H1 (cell line): Measurements from ENCODE around the gene LRRC42. TPM values are rescaled to one million over a fixed set of nuclear protein-coding genes. Genes with fewer than 3 reads are reported as not detected.

Experiments used
- CTCF ChIA-PET: fragments of 300-600 bp; sonication (Branson Sonifier 250); formaldehyde crosslinking; loops from one replicate; lab custom pipeline; 2021; ENCODE audit not compliant: partially characterized antibody; lab: Charles Lee
- POLR2A ChIA-PET: fragments of 300-600 bp; sonication (Branson Sonifier 250); formaldehyde crosslinking; loops from one replicate; lab custom pipeline; 2021; ENCODE audit warnings: inconsistent platforms; ENCODE audit not compliant: partially characterized antibody; lab: Charles Lee
- DNase-seq, 2 experiments: peaks; one replicate each; pipeline versions ENCODE4 v3.0.0 to v3.0.0-alpha.2; 2010 to 2022; ENCODE audit warnings: low spot score in 2 of 2, low read depth in 1 of 2, mixed read lengths in 1 of 2
- FAIRE-seq: peaks from 2 replicates; lab custom pipeline; 2011; peaks lifted over from hg19 to GRCh38; lab: Jason Lieb, UNC
- H2AFZ ChIP-seq: 2 replicates; pipeline ENCODE4 v1.8.1; 2012; ENCODE audit warnings: low read length, inconsistent platforms
- H2AK5ac ChIP-seq: 2 replicates; pipeline ENCODE4 v1.6.1; 2013; ENCODE audit warnings: low read depth, low read length
- H2BK120ac ChIP-seq: replicated peaks from 2 replicates; pipeline ENCODE3; 2013; ENCODE audit warnings: low read depth, low read length, inconsistent platforms
- H2BK12ac ChIP-seq: 2 replicates; pipeline ENCODE4 v1.6.1; 2013; ENCODE audit warnings: low read depth, low read length
- H2BK15ac ChIP-seq: 2 replicates; pipeline ENCODE4 v1.6.1; 2013; ENCODE audit warnings: low read length
- H2BK20ac ChIP-seq: 2 replicates; pipeline ENCODE4 v1.6.1; 2013; ENCODE audit warnings: low read length
- H2BK5ac ChIP-seq: 2 replicates; pipeline ENCODE4 v1.6.1; 2013; ENCODE audit warnings: low read depth, low read length
- H3K14ac ChIP-seq: 2 replicates; pipeline ENCODE4 v1.6.1; 2013; ENCODE audit warnings: inconsistent platforms; ENCODE audit not compliant: insufficient read length
- H3K18ac ChIP-seq: 2 replicates; pipeline ENCODE4 v1.6.1; 2013; ENCODE audit warnings: low read length; ENCODE audit errors: extremely low read depth
- H3K23ac ChIP-seq: 2 replicates; pipeline ENCODE4 v1.6.1; 2013; ENCODE audit warnings: inconsistent platforms; ENCODE audit not compliant: insufficient read length
- H3K23me2 ChIP-seq: 2 replicates; pipeline ENCODE4 v1.6.1; 2013; ENCODE audit warnings: low read depth, low read length
- H3K27ac ChIP-seq: 2 replicates; pipeline ENCODE4 v1.6.1; 2011; ENCODE audit warnings: low read depth, low read length, inconsistent platforms
- H3K27me3 ChIP-seq, 4 experiments: replicated peaks in 1 of 4; 1 replicate in 1 of 4; 2 replicates in 3 of 4; pipeline versions ENCODE4 v1.6.1 to v1.8.1; 2011 to 2013; ENCODE audit warnings: low read length in 3 of 4, mild to moderate bottlenecking in 3 of 4, inconsistent platforms in 2 of 4, mixed read lengths in 2 of 4, moderate library complexity in 1 of 4; ENCODE audit not compliant: control insufficient read depth in 3 of 4, insufficient read depth in 3 of 4; ENCODE audit errors: extremely low read depth in 1 of 4
- H3K36me3 ChIP-seq, 4 experiments: 2 replicates each; pipeline versions ENCODE4 v1.6.1 to v1.8.1; 2011 to 2013; ENCODE audit warnings: mild to moderate bottlenecking in 4 of 4, low read length in 3 of 4, moderate library complexity in 2 of 4, control low read depth in 1 of 4, inconsistent platforms in 1 of 4; ENCODE audit not compliant: insufficient read depth in 4 of 4, control insufficient read depth in 2 of 4
- H3K4ac ChIP-seq: replicated peaks from 2 replicates; pipeline ENCODE3; 2013; ENCODE audit warnings: low read length, low read depth, mixed read lengths, inconsistent platforms; ENCODE audit not compliant: insufficient read length
- H3K4me1 ChIP-seq, 4 experiments: replicated peaks in 1 of 4; 1 replicate in 1 of 4; 2 replicates in 3 of 4; pipeline versions ENCODE4 v1.6.1 to v1.8.1; 2011 to 2013; ENCODE audit warnings: low read length in 3 of 4, inconsistent platforms in 2 of 4, mixed read lengths in 1 of 4; ENCODE audit not compliant: insufficient read depth in 4 of 4, control insufficient read depth in 3 of 4
- H3K4me2 ChIP-seq, 2 experiments: 2 replicates each; pipeline versions ENCODE4 v1.6.1 to v1.8.1; 2011 to 2013; ENCODE audit warnings: low read depth in 2 of 2, low read length in 2 of 2, control low read depth in 1 of 2, inconsistent platforms in 1 of 2, mild to moderate bottlenecking in 1 of 2; ENCODE audit not compliant: insufficient read depth in 1 of 2
- H3K4me3 ChIP-seq, 4 experiments: fragments of 200-600, 300-600 bp in 1 of 4; sonication (generic), shearing (Covaris generic), sonication (Bioruptor Twin) in 1 of 4; 2 replicates each; pipeline versions ENCODE4 v1.5.1 to v1.8.1; 2011 to 2016; ENCODE audit warnings: low read length in 4 of 4, low read depth in 3 of 4, control low read depth in 2 of 4, inconsistent platforms in 2 of 4, mild to moderate bottlenecking in 2 of 4, mixed read lengths in 1 of 4, moderate library complexity in 1 of 4; ENCODE audit not compliant: insufficient read depth in 2 of 4; ENCODE audit errors: extremely low read depth in 1 of 4
- H3K56ac ChIP-seq: replicated peaks from 2 replicates; pipeline ENCODE3; 2013; ENCODE audit warnings: low read depth, mild to moderate bottlenecking, mixed read lengths, low read length, inconsistent platforms; ENCODE audit not compliant: insufficient read length
- H3K79me1 ChIP-seq: 2 replicates; pipeline ENCODE4 v1.6.1; 2013; ENCODE audit warnings: low read depth, low read length, control low read depth
- H3K79me2 ChIP-seq, 2 experiments: 2 replicates each; pipeline versions ENCODE4 v1.6.1 to v1.8.1; 2012 to 2013; ENCODE audit warnings: low read length in 2 of 2, mild to moderate bottlenecking in 2 of 2, inconsistent platforms in 1 of 2; ENCODE audit not compliant: insufficient read depth in 2 of 2, control insufficient read depth in 1 of 2
- H3K9ac ChIP-seq, 4 experiments: replicated peaks in 1 of 4; 1 replicate in 1 of 4; 2 replicates in 3 of 4; pipeline versions ENCODE4 v1.6.1 to v1.8.1; 2011 to 2013; ENCODE audit warnings: low read depth in 3 of 4, low read length in 3 of 4, control low read depth in 2 of 4, mild to moderate bottlenecking in 2 of 4, moderate library complexity in 2 of 4, inconsistent platforms in 1 of 4; ENCODE audit errors: extremely low read depth in 1 of 4
- H3K9me3 ChIP-seq, 2 experiments: 2 replicates each; pipeline versions ENCODE4 v1.6.1 to v1.8.1; 2012 to 2013; ENCODE audit warnings: mild to moderate bottlenecking in 2 of 2, moderate library complexity in 2 of 2, control low read depth in 1 of 2, inconsistent platforms in 1 of 2, low read depth in 1 of 2, low read length in 1 of 2, mixed read lengths in 1 of 2; ENCODE audit not compliant: insufficient read depth in 2 of 2
- H4K20me1 ChIP-seq, 2 experiments: replicated peaks in 1 of 2; 2 replicates each; pipeline versions ENCODE3 to v1.8.1; 2011 to 2013; ENCODE audit warnings: inconsistent platforms in 2 of 2, low read length in 2 of 2, mild to moderate bottlenecking in 1 of 2; ENCODE audit not compliant: insufficient read depth in 2 of 2, control insufficient read depth in 1 of 2
- H4K5ac ChIP-seq: 2 replicates; pipeline ENCODE4 v1.6.1; 2013; ENCODE audit warnings: low read length, low read depth, mixed read lengths, inconsistent platforms; ENCODE audit not compliant: insufficient read length
- H4K8ac ChIP-seq: 2 replicates; pipeline ENCODE4 v1.8.0; 2013; ENCODE audit warnings: mild to moderate bottlenecking, moderate library complexity, low read length, inconsistent platforms; ENCODE audit not compliant: insufficient read depth; ENCODE audit errors: extremely low read depth
- H4K91ac ChIP-seq: replicated peaks from 2 replicates; pipeline ENCODE3; 2013; ENCODE audit warnings: low read length, mixed read lengths, inconsistent platforms; ENCODE audit not compliant: insufficient read length
- CBX8 ChIP-seq: fragments of 300-800, 300-1000 bp; sonication (generic); IDR thresholded peaks from 2 replicates; pipeline ENCODE4 v1.7.1; 2016; ENCODE audit warnings: low read depth, low read length, borderline replicate concordance
- CEBPB ChIP-seq: IDR thresholded peaks from 2 replicates; pipeline ENCODE4 v1.6.1; 2012; ENCODE audit warnings: low read depth, low read length
- E2F6 ChIP-seq: IDR thresholded peaks from 2 replicates; pipeline ENCODE4 v1.6.1; 2012; ENCODE audit warnings: inconsistent platforms
- EP300 ChIP-seq, 2 experiments: IDR thresholded peaks; 1 replicate in 1 of 2; 2 replicates in 1 of 2; pipeline ENCODE4 v1.6.1; 2011 to 2012; ENCODE audit warnings: low read depth in 2 of 2, low read length in 2 of 2, mild to moderate bottlenecking in 2 of 2, borderline replicate concordance in 1 of 2, inconsistent platforms in 1 of 2, moderate library complexity in 1 of 2
- FOSL1 ChIP-seq: IDR thresholded peaks from 2 replicates; pipeline ENCODE4 v1.6.1; 2011; ENCODE audit warnings: mild to moderate bottlenecking, low read depth, low read length, moderate library complexity; ENCODE audit not compliant: insufficient read depth
- JUN ChIP-seq: IDR thresholded peaks from 2 replicates; pipeline ENCODE4 v1.6.1; 2011; ENCODE audit warnings: low read depth, mild to moderate bottlenecking, improper control_type of control experiment, low read length
- KDM1A ChIP-seq: fragments of 200-600, 300-600 bp; sonication (generic); IDR thresholded peaks from 2 replicates; pipeline ENCODE4 v1.7.1; 2016; ENCODE audit warnings: mild to moderate bottlenecking, low read length, borderline replicate concordance
- NRF1 ChIP-seq: IDR thresholded peaks from 2 replicates; pipeline ENCODE4 v1.6.1; 2011; ENCODE audit warnings: mild to moderate bottlenecking, low read depth, low read length, improper control_type of control experiment
- USF2 ChIP-seq: IDR thresholded peaks from 2 replicates; pipeline ENCODE4 v1.6.1; 2011; ENCODE audit warnings: low read length, improper control_type of control experiment
- WGBS, 2 experiments: shearing (Covaris generic) in 1 of 2; methylation state at CpG; one replicate each; pipeline versions ENCODE4 v1.1.6 to v1.1.7; 2013 to 2015; ENCODE audit warnings: low lambda C conversion rate in 2 of 2, mixed read lengths in 2 of 2, inconsistent platforms in 1 of 2, low coverage in 1 of 2, missing lambda C conversion rate in 1 of 2; ENCODE audit not compliant: insufficient replicate concordance in 2 of 2, insufficient coverage in 1 of 2, insufficient read length in 1 of 2; ENCODE audit errors: extremely low coverage in 1 of 2, missing lambda C conversion rate in 1 of 2; 5-methylcytosine and 5-hydroxymethylcytosine counted together
- polyA plus RNA-seq, 7 experiments: library from polyadenylated mRNA; depleted of rRNA in 3 of 7; stranded (reverse) in 5 of 7; unstranded in 2 of 7; fragments of >200 nt in 5 of 7; fragments of 200-250 nt in 2 of 7; gene quantifications; 1 replicate in 5 of 7; 2 replicates in 1 of 7; 4 replicates in 1 of 7; pipeline versions ENCODE4 v1.2.1 to v1.2.3, GENCODE V29; 2011 to 2013; ENCODE audit warnings: missing spikeins in 2 of 7, mixed read lengths in 2 of 7
- total RNA-seq: library from RNA; stranded (reverse); fragmentation: NEBNext Ultra II Directional; extraction: Animal tissue kit (Norgen Biotek cat#: 25700); gene quantifications from 2 replicates; pipeline ENCODE4 v1.2.1, GENCODE V29; 2021

The LRRC42 gene
- total and polyA plus RNA-seq, 2 of the 8 experiments (the other 6 are each of a cell fraction or from before 2014, with no cell fraction given): 38.2 to 54.1 TPM

GRCh38 chr1:54016343-54017282 lies 70.5 kb downstream of the LRRC42 start:
- H4K8ac ChIP-seq: no peak overlapping the region
- DNase-seq: peak in 1 of 2 experiments; percentile 41
- no peaks in the 10 kb centered on the region for H3K23me2 ChIP-seq
- H2AFZ ChIP-seq: no peak overlapping the region
- FAIRE-seq: no peak
- H4K91ac ChIP-seq: no peak overlapping the region
- no peak overlapping the region for H3K14ac ChIP-seq
- H3K4me2 ChIP-seq: no peak overlapping the region
- no peak overlapping the region for H3K18ac ChIP-seq
- H2BK20ac ChIP-seq: no peak overlapping the region
- H3K4ac ChIP-seq: no peak overlapping the region
- H3K79me2 ChIP-seq: no peaks in the 10 kb centered on the region
- no peak overlapping the region for H3K56ac ChIP-seq
- no peak overlapping the region for H3K9ac ChIP-seq
- H3K79me1 ChIP-seq: no peaks in the 10 kb centered on the region
- H3K36me3 ChIP-seq: no peaks in the 10 kb centered on the region
- no peaks in the 10 kb centered on the region for H3K9me3 ChIP-seq
- no peak overlapping the region for H2AK5ac ChIP-seq
- no peaks in the 10 kb centered on the region for H3K27me3 ChIP-seq
- H4K5ac ChIP-seq: no peak overlapping the region
- no peak overlapping the region for H3K23ac ChIP-seq
- H2BK120ac ChIP-seq: no peak overlapping the region
- no peak overlapping the region for H2BK15ac ChIP-seq
- H3K4me1 ChIP-seq: peaks cover 0 to 3% (median 0%) of the 10 kb centered on the region in 4 experiments; a peak in 1 of 7 replicates
- H3K27ac ChIP-seq: no peak overlapping the region
- 78% methylated on average over 8 of the region's 8 CpGs; no CpG with 5 or more reads in 1 of the 2 experiments for WGBS, 2 experiments
- ChIA-PET POLR2A (no interaction called here), CTCF (interaction anchor here (0.6 to 2.3 kb wide), 10 partner anchors 7 to 60 kb away, joined by 3 to 8 read pairs (median 3); partner anchors contain the start of gene TCEANC2)
- no peaks in the 10 kb centered on the region for H4K20me1 ChIP-seq
- H3K4me3 ChIP-seq: no peak overlapping the region
- H2BK12ac ChIP-seq: no peak overlapping the region
- H2BK5ac ChIP-seq: no peak overlapping the region
- TF ChIP-seq CEBPB: 0 out of 2 replicates have a peak, but pooled peaks have one; percentile 15
- no peak for TF ChIP-seq CBX8
- TF ChIP-seq FOSL1: no peak
- no peak for TF ChIP-seq EP300 (IDR thresholded peaks at IDR 0.05; ENCODE audit: borderline replicate concordance in 1 of 2, low read depth in 2 of 2, low read length in 2 of 2)
- TF ChIP-seq KDM1A: peak; percentile 38; the same call in 1 of the 2 replicates
- TF ChIP-seq USF2: no peak
- no peak for TF ChIP-seq E2F6
- TF ChIP-seq NRF1: no peak
- no peak for TF ChIP-seq JUN
